SU-DHL-6 (cell line): ENCODE results near the gene ACKR3.

Source experiments
- H2AFZ ChIP-seq: fragments of 200-600 bp; sonication (generic); 2 replicates; pipeline ENCODE4 v1.6.1; 2014; ENCODE audit warnings: low read depth, mild to moderate bottlenecking, moderate library complexity, mixed read lengths, antibody characterized with exemption, low read length; ENCODE audit not compliant: severe bottlenecking
- H3F3A ChIP-seq: fragments of 200-600 bp; shearing (Covaris generic); 2 replicates; pipeline ENCODE4 v1.6.0; 2016; ENCODE audit warnings: antibody characterized with exemption, mild to moderate bottlenecking; ENCODE audit not compliant: insufficient read depth
- H3K27ac ChIP-seq: fragments of 200-600 bp; sonication (generic); 2 replicates; pipeline ENCODE4 v1.5.1; 2016; ENCODE audit warnings: low read depth, mild to moderate bottlenecking, low read length, moderate library complexity, mixed read lengths
- H3K27me3 ChIP-seq: fragments of 200-600 bp; sonication (generic), shearing (Covaris generic); 2 replicates; pipeline ENCODE4 v1.6.0; 2014; ENCODE audit warnings: mild to moderate bottlenecking, low read length
- H3K36me3 ChIP-seq: fragments of 200-600 bp; sonication (generic); 2 replicates; pipeline ENCODE4 v1.6.1; 2014; ENCODE audit warnings: mild to moderate bottlenecking, low read length, mixed read lengths
- H3K4me2 ChIP-seq: fragments of 300-600, 200-600 bp; shearing (Covaris generic), sonication (generic); 2 replicates; pipeline ENCODE4 v1.6.0; 2014; ENCODE audit warnings: low read length, low read depth, mild to moderate bottlenecking; ENCODE audit not compliant: poor library complexity, severe bottlenecking
- H3K4me3 ChIP-seq: fragments of 200-600 bp; sonication (generic); 2 replicates; pipeline ENCODE4 v1.5.1; 2014; ENCODE audit warnings: antibody characterized with exemption, low read length, mild to moderate bottlenecking, mixed read lengths; ENCODE audit not compliant: insufficient read depth, poor library complexity, severe bottlenecking
- H3K79me2 ChIP-seq: fragments of 200-600 bp; sonication (generic); 2 replicates; pipeline ENCODE4 v1.6.1; 2014; ENCODE audit warnings: mild to moderate bottlenecking, low read length, moderate library complexity; ENCODE audit not compliant: insufficient read depth
- H3K9ac ChIP-seq: fragments of 200-600 bp; sonication (generic); 2 replicates; pipeline ENCODE4 v1.7.0; 2014; ENCODE audit warnings: mild to moderate bottlenecking, low read length
- H3K9me2 ChIP-seq: fragments of 200-600 bp; sonication (generic); replicated peaks from 2 replicates; pipeline ENCODE4 v1.6.1; 2014; ENCODE audit warnings: low read length; ENCODE audit not compliant: insufficient read depth
- H3K9me3 ChIP-seq: fragments of 200-600 bp; sonication (generic); 2 replicates; pipeline ENCODE4 v1.6.1; 2014; ENCODE audit warnings: low read length, mixed read lengths; ENCODE audit not compliant: insufficient read depth
- H4K20me1 ChIP-seq: fragments of 200-600 bp; sonication (generic); 2 replicates; pipeline ENCODE4 v1.6.1; 2014; ENCODE audit warnings: low read depth, mild to moderate bottlenecking, antibody characterized with exemption, low read length, moderate library complexity, mixed read lengths
- CTCF ChIP-seq: fragments of 200-600 bp; sonication (generic); IDR thresholded peaks from one replicate; pipeline ENCODE4 v1.5.1; 2017; ENCODE audit warnings: antibody characterized with exemption, mild to moderate bottlenecking, low read length, moderate library complexity; ENCODE audit not compliant: insufficient read depth, poor library complexity, severe bottlenecking
- EZH2phosphoT487 ChIP-seq: fragments of 200-600 bp; sonication (generic), shearing (Covaris generic); conservative IDR thresholded peaks from 2 replicates; pipeline ENCODE4 v1.6.1; 2018; ENCODE audit warnings: mild to moderate bottlenecking, antibody characterized with exemption, low read length, moderate library complexity, mixed read lengths

Gene ACKR3

GRCh38 chr2:236569573-236569973, at the start of gene ACKR3:
Gene ACKR3, plus strand, starts transcription at chr2:236569825. Its CDS starts 10,641 bp downstream, at chr2:236580466.
- Histone ChIP-seq H3F3A (no peaks in the 10 kb centered on the region), H3K79me2 (no peaks in the 10 kb centered on the region), H3K4me2 (no peak within 1 kb of the TSS), H3K4me3 (no peak within 1 kb of the TSS), H3K9ac (no peak within 1 kb of the TSS), H4K20me1 (no peaks in the 10 kb centered on the region), H3K9me2 (no peaks in the 10 kb centered on the region), H3K27me3 (no peaks in the 10 kb centered on the region), H3K27ac (no peak within 1 kb of the TSS), H3K36me3 (no peaks in the 10 kb centered on the region), H2AFZ (no peak within 1 kb of the TSS), H3K9me3 (no peaks in the 10 kb centered on the region)
- peak; percentile 14 for TF ChIP-seq CTCF
- TF ChIP-seq EZH2phosphoT487, result no peak

- H3K36me3 ChIP-seq, result no peaks in the 10 kb centered on the region
- no peaks in the 10 kb centered on the region for H3K9me2 ChIP-seq
- H3K27ac ChIP-seq, result no peak overlapping the region
- no peaks in the 10 kb centered on the region for H3K79me2 ChIP-seq
- H3K27me3 ChIP-seq, result no peaks in the 10 kb centered on the region
- no peak for TF ChIP-seq EZH2phosphoT487
- no peak for TF ChIP-seq CTCF
- no peak overlapping the region for H3K9ac ChIP-seq
- H2AFZ ChIP-seq, result no peak overlapping the region
- H3K4me2 ChIP-seq, result no peak overlapping the region
- no peaks in the 10 kb centered on the region for H4K20me1 ChIP-seq
- H3K9me3 ChIP-seq, result no peaks in the 10 kb centered on the region
- no peak overlapping the region for H3K4me3 ChIP-seq
- no peaks in the 10 kb centered on the region for H3F3A ChIP-seq
These were observed 48.1 kb upstream of the ACKR3 start for GRCh38 chr2:236521556-236521955.

GRCh38 chr2:236523249-236523648, 46.4 kb upstream of the ACKR3 start:
- no peaks in the 10 kb centered on the region for H3K79me2 ChIP-seq
- H3K9me2 ChIP-seq, result no peaks in the 10 kb centered on the region
- no peaks in the 10 kb centered on the region for H3K9me3 ChIP-seq
- no peaks in the 10 kb centered on the region for H3K27me3 ChIP-seq
- no peaks in the 10 kb centered on the region for H3K36me3 ChIP-seq
- H3K9ac ChIP-seq, result no peak overlapping the region
- no peak overlapping the region for H3K4me3 ChIP-seq
- no peak overlapping the region for H3K27ac ChIP-seq
- H3K4me2 ChIP-seq, result no peak overlapping the region
- no peaks in the 10 kb centered on the region for H3F3A ChIP-seq
- TF ChIP-seq EZH2phosphoT487, result no peak
- H2AFZ ChIP-seq, result no peak overlapping the region
- no peaks in the 10 kb centered on the region for H4K20me1 ChIP-seq

- H3K9ac ChIP-seq, result no peak overlapping the region
- no peaks in the 10 kb centered on the region for H3K27me3 ChIP-seq
- H3F3A ChIP-seq, result no peaks in the 10 kb centered on the region
- no peak overlapping the region for H3K4me2 ChIP-seq
- H3K36me3 ChIP-seq, result no peaks in the 10 kb centered on the region
- no peak for TF ChIP-seq CTCF
- no peak for TF ChIP-seq EZH2phosphoT487
- no peaks in the 10 kb centered on the region for H3K9me3 ChIP-seq
- no peak overlapping the region for H2AFZ ChIP-seq
- H3K9me2 ChIP-seq, result no peaks in the 10 kb centered on the region
- no peak overlapping the region for H3K4me3 ChIP-seq
- H3K27ac ChIP-seq, result no peak overlapping the region
- H4K20me1 ChIP-seq, result no peaks in the 10 kb centered on the region
- H3K79me2 ChIP-seq, result no peaks in the 10 kb centered on the region
These were observed 44.1 kb upstream of the ACKR3 start for GRCh38 chr2:236525411-236525997.
